Gastroesophageal sphincter (tissue), 4 donors: Measurements from ENCODE around the gene KRTAP10-9. TPM values are rescaled to one million over a fixed set of nuclear protein-coding genes. Genes with fewer than 3 reads are reported as not detected.
"Not testable (repeated sequence)": the region's sequence is repeated elsewhere in the genome, so short reads cannot be mapped to it uniquely, and the experiment has no call there.

ENCODE experiments used
- ATAC-seq: fragments of 150-250 bp; one replicate; pipeline ENCODE4 v1.9.1; 2016; ENCODE audit warnings: mild to moderate bottlenecking, moderate library complexity
- H3K27ac ChIP-seq, 4 donors: fragments of 200-600 bp; sonication (generic) in 3 of 4; 1 replicate in 3 of 4; 2 replicates in 1 of 4; pipeline ENCODE4 v1.5.1; 2016 to 2019
- H3K27me3 ChIP-seq: fragments of 200-600 bp; sonication (generic); one replicate; pipeline ENCODE4 v1.5.1; 2019
- H3K36me3 ChIP-seq, 2 donors: fragments of 200-600 bp; sonication (generic); one replicate each; pipeline ENCODE4 v1.5.1; 2019; ENCODE audit warnings: control low read depth in 1 of 2
- H3K4me1 ChIP-seq, 3 donors: fragments of 200-600 bp; sonication (generic); 1 replicate in 2 of 3; 2 replicates in 1 of 3; pipeline ENCODE4 v1.5.1; 2016 to 2019; ENCODE audit warnings: control low read depth in 2 of 3
- H3K4me3 ChIP-seq, 2 donors: fragments of 200-600 bp; sonication (generic); one replicate each; pipeline ENCODE4 v1.5.1; 2019; ENCODE audit warnings: mild to moderate bottlenecking in 1 of 2, moderate library complexity in 1 of 2
- H3K9me3 ChIP-seq, 3 donors: fragments of 200-600 bp; sonication (generic); one replicate each; pipeline ENCODE4 v1.5.1; 2017 to 2019; ENCODE audit warnings: control low read depth in 2 of 3
- EP300 ChIP-seq: sonication (generic); formaldehyde crosslinking; IDR thresholded peaks from one replicate; pipeline ENCODE4 v1.6.1; 2017; ENCODE audit warnings: antibody characterized with exemption, mild to moderate bottlenecking
- POLR2A ChIP-seq, 2 donors: fragments of 450-650 bp; IDR thresholded peaks; one replicate each; pipeline ENCODE4 v1.6.1; 2017; ENCODE audit warnings: antibody characterized with exemption in 2 of 2, mild to moderate bottlenecking in 2 of 2, moderate library complexity in 1 of 2
- POLR2AphosphoS5 ChIP-seq: sonication (generic); formaldehyde crosslinking; IDR thresholded peaks from one replicate; pipeline ENCODE4 v1.6.1; 2017; ENCODE audit warnings: antibody characterized with exemption
- WGBS, 2 donors: methylation state at CpG; one replicate each; pipeline ENCODE4 v1.1.5; 2018; ENCODE audit warnings: low coverage in 1 of 2; 5-methylcytosine and 5-hydroxymethylcytosine counted together
- total RNA-seq, 4 donors: library from RNA; depleted of rRNA; stranded (reverse); fragments of >200 nt; gene quantifications; one replicate each; pipeline ENCODE4 v1.1.0, GENCODE V29; 2016
- TF ChIP-seq, protein P1 (sequence below), 4 experiments: fragments of 200-600 bp in 2 of 4; fragments of 450-650 bp in 2 of 4; sonication (generic) in 1 of 4; IDR thresholded peaks; one replicate each; pipeline ENCODE4 v1.5.1; 2017 to 2019; ENCODE audit warnings: antibody characterized with exemption in 4 of 4, mild to moderate bottlenecking in 2 of 4, moderate library complexity in 2 of 4

Gene KRTAP10-9
- total RNA-seq, 4 donors from 2014 or later: not detected

DNA sequence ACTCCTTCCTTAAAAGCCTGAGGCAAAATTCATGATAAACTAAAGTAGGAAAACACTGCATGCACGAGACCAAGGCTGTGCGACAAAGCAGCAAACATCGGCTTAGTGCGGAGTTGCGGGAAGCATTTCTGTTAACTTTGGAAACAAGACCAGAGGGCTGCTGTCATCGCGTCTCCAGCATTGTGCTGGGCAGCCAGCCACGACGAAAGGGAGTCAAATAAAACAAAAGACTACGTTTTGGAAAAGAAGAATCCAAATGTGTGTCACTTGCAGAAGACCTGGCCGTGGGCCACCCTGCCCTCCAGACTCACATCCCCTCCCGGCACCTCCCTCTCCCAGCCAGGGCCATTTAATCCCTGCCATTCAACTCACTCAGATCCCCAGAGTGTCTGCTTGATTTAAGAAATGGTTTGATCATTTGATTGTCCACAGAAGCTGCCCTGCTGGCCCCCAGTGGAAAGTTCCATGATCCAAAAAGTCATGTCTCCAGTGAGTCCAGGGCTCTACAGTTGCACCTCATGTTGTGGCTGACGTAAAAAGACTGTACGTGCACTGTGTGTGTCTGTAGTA is 16.9 kb downstream of the KRTAP10-9 start:
- Histone ChIP-seq H3K4me3 (no peak overlapping the region), H3K27ac (no peak overlapping the region), H3K36me3 (no peaks in the 10 kb centered on the region), H3K9me3 (peaks cover 0 to 51% (median 0%) of the 10 kb centered on the region in 3 donors), H3K4me1 (no peaks in the 10 kb centered on the region), H3K27me3 (peaks cover 57% of the 10 kb centered on the region)
- 35 to 70% methylated on average over 11 to 12 of the region's 14 CpGs for WGBS, 2 donors
- ATAC-seq: no peak
- no peak for TF ChIP-seq POLR2AphosphoS5
- TF ChIP-seq, protein P1, sequence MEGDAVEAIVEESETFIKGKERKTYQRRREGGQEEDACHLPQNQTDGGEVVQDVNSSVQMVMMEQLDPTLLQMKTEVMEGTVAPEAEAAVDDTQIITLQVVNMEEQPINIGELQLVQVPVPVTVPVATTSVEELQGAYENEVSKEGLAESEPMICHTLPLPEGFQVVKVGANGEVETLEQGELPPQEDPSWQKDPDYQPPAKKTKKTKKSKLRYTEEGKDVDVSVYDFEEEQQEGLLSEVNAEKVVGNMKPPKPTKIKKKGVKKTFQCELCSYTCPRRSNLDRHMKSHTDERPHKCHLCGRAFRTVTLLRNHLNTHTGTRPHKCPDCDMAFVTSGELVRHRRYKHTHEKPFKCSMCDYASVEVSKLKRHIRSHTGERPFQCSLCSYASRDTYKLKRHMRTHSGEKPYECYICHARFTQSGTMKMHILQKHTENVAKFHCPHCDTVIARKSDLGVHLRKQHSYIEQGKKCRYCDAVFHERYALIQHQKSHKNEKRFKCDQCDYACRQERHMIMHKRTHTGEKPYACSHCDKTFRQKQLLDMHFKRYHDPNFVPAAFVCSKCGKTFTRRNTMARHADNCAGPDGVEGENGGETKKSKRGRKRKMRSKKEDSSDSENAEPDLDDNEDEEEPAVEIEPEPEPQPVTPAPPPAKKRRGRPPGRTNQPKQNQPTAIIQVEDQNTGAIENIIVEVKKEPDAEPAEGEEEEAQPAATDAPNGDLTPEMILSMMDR (IDR thresholded peaks at IDR 0.05): no peak
- TF ChIP-seq POLR2A (IDR thresholded peaks at IDR 0.05): no peak
- no peak for TF ChIP-seq EP300

DNA sequence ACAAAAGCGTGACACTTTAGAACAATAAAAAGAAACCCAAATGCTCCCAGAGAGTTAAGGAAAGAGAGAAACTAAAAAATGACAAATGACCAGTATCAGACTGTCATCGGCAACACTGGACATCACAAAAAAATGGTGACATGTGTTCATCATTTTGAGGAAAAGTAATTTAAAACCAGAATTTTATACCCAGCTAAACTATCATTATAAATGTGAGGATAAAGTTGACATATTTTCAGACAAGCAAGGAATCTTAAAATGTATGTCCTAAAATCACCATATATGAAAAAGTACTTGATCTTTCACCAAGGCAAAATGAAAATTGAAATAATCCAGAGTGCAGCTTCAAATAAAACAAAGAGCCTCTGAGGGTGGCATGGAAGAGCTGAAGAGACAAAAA is 18.0 kb downstream of the KRTAP10-9 start:
- H3K36me3 ChIP-seq: no peaks in the 10 kb centered on the region
- no peak overlapping the region for H3K4me3 ChIP-seq
- ATAC-seq: no peak
- 39 to 91% methylated on average over 2 of the region's 2 CpGs for WGBS, 2 donors
- peaks cover 0 to 51% (median 0%) of the 10 kb centered on the region in 3 donors for H3K9me3 ChIP-seq
- H3K27ac ChIP-seq: no peak overlapping the region
- H3K4me1 ChIP-seq: no peaks in the 10 kb centered on the region
- TF ChIP-seq POLR2A (IDR thresholded peaks at IDR 0.05) (no peak), POLR2AphosphoS5 (no peak), EP300 (no peak)
- TF ChIP-seq, protein P1 (IDR thresholded peaks at IDR 0.05): no peak
- peaks cover 57% of the 10 kb centered on the region for H3K27me3 ChIP-seq

DNA sequence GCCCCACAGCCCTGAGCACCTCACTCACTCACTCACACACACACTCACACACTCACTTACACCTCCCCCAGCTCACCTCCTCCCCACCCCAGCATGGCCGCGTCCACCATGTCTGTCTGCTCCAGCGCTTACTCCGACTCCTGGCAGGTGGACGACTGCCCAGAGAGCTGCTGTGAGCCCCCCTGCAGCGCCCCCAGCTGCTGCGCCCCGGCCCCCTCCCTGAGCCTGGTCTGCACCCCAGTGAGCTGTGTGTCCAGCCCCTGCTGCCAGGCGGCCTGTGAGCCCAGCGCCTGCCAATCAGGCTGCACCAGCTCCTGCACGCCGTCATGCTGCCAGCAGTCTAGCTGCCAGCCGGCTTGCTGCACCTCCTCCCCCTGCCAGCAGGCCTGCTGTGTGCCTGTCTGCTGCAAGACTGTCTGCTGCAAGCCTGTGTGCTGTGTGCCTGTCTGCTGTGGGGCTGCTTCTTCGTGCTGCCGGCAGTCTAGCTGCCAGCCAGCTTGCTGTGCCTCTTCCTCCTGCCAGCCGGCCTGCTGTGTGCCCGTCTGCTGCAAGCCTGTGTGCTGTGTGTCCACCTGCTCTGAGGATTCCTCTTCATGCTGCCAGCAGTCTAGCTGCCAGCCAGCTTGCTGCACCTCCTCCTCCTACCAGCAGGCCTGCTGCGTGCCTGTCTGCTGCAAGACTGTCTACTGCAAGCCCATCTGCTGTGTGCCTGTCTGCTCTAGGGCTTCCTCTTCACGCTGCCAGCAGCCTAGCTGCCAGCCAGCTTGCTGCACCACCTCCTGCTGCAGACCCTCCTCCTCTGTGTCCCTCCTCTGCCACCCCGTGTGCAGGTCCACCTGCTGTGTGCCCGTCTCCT is 19.7 kb downstream of the KRTAP10-9 start, which contains the start of gene KRTAP10-11:
TSS of gene KRTAP10-11 (plus strand) at position 49 of the 856 bp plus-strand sequence. CDS start at position 94, 45 bp downstream.
- H3K9me3 ChIP-seq: peaks cover 0 to 34% (median 0%) of the 10 kb centered on the region in 3 donors
- not testable (repeated sequence) for H3K4me1 ChIP-seq, H3K36me3 ChIP-seq, H3K4me3 ChIP-seq, H3K27ac ChIP-seq, ATAC-seq
- peaks cover 50% of the 10 kb centered on the region for H3K27me3 ChIP-seq
- 20 to 88% methylated on average over 2 to 3 of the region's 21 CpGs for WGBS, 2 donors

DNA sequence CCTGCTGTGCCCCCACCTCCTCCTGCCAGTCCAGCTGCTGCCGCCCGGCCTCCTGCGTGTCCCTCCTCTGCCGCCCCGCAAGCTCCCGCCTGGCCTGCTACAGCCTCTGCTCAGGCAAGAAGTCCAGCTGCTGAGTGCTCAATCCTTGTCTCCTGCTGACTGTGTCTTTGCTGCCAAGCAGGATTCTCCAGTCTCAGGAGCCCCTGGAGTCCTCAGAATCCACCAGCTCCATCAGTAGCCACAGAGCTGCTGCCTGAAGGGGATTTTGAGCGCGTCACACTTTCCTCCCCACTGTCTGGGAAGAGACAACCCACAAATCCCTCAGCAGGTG is 20.3 kb downstream of the KRTAP10-9 start:
- WGBS, 2 donors: 20% methylated on average over 1 of the region's 8 CpGs; no CpG with 5 or more reads in 1 of the 2 donors
- Histone ChIP-seq H3K27me3 (peaks cover 50% of the 10 kb centered on the region), H3K4me1 (no peaks in the 10 kb centered on the region), H3K9me3 (peaks cover 0 to 32% (median 0%) of the 10 kb centered on the region in 3 donors), H3K27ac (no peak overlapping the region), H3K36me3 (no peaks in the 10 kb centered on the region), H3K4me3 (no peak overlapping the region)
- no peak for TF ChIP-seq EP300
- TF ChIP-seq, protein P1 (IDR thresholded peaks at IDR 0.05): no peak
- no peak for TF ChIP-seq POLR2A (IDR thresholded peaks at IDR 0.05)
- TF ChIP-seq POLR2AphosphoS5: no peak
- no peak for ATAC-seq

DNA sequence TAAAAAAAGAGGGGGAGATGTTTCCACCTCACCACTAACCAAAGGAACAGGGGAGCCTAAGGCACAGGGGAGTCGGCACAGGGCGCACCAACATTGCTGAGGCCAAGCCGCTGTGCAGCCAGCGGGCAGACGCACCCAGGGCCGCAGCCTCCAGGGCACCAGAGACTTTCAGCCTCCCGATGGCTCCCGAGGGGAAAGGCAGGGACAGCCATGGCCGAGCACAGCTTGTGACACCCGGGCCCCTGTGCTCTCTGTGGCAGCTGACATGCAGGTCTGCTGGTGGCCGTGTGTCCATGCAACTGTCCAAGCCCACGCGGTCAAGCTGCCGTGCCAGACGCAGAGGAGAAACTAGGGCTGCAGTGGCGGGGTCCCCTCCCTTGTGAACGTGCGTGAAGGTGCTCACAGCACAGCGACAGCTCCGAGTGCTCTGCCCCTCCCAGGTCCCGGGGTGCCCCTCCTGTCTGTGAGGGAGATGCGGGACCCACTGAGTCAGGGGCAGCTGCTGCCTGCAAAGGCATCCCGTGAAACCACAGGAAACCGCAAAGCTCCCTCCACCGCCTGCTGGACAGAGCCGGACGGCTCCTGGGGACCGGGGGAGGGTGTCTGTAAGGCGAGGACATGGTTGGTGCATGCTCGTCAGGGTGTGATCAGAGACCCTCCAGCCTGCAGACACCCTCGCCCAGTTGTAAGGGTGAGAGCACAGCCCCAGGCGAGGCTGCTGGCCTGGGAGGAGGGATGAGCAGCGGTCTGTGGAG is 21.8 kb downstream of the KRTAP10-9 start:
- no peak for ATAC-seq
- Histone ChIP-seq H3K36me3 (no peaks in the 10 kb centered on the region), H3K4me3 (no peak overlapping the region), H3K9me3 (peaks cover 0 to 21% (median 0%) of the 10 kb centered on the region in 3 donors), H3K27me3 (peaks cover 50% of the 10 kb centered on the region), H3K27ac (no peak overlapping the region), H3K4me1 (no peaks in the 10 kb centered on the region)
- WGBS, 2 donors: 70 to 75% methylated on average over 2 to 4 of the region's 33 CpGs
- TF ChIP-seq POLR2A (IDR thresholded peaks at IDR 0.05): no peak
- TF ChIP-seq POLR2AphosphoS5: no peak
- no peak for TF ChIP-seq EP300
- TF ChIP-seq, protein P1 (IDR thresholded peaks at IDR 0.05): no peak
